Activated T-helper 2 cell treated with anti-CD3 and anti-CD28 coated beads, Interferon-gamma antibody, Interleukin-2, Interleukin-4, amounts not matched to agents 10 μg/mL and 5 μg/mL and 100 μg/mL, durations not matched to agents 14 hours and 24 hours and 36 hours (primary cell): ENCODE data around the gene DLG2. TPM values are rescaled to one million over a fixed set of nuclear protein-coding genes. Genes with fewer than 3 reads are reported as not detected.
"Not testable (repeated sequence)": the region's sequence is repeated elsewhere in the genome, so short reads cannot be mapped to it uniquely, and the experiment has no call there.

Experiments used
- DNase-seq: peaks from one replicate; pipeline ENCODE4 v3.0.0; 2021; ENCODE audit warnings: low spot score
- H3K27ac Mint-ChIP-seq: one replicate; pipeline ENCODE4 v1.8.0; 2021; ENCODE audit warnings: mixed read lengths
- H3K27me3 Mint-ChIP-seq: one replicate; pipeline ENCODE4 v1.8.0; 2021; ENCODE audit warnings: low read depth, mixed read lengths
- H3K36me3 Mint-ChIP-seq: one replicate; pipeline ENCODE4 v1.8.0; 2021; ENCODE audit warnings: low read depth, mixed read lengths
- H3K4me1 Mint-ChIP-seq: one replicate; pipeline ENCODE4 v1.8.0; 2021; ENCODE audit warnings: low read depth, mixed read lengths
- H3K4me3 Mint-ChIP-seq: one replicate; pipeline ENCODE4 v1.8.0; 2021; ENCODE audit warnings: low read depth, mild to moderate bottlenecking, moderate library complexity, mixed read lengths
- H3K9me3 Mint-ChIP-seq: one replicate; pipeline ENCODE4 v1.8.0; 2021; ENCODE audit warnings: mixed read lengths
- intact Hi-C: fragments of 100-400 bp; cut with micrococcal nuclease; formaldehyde crosslinking; loops from one replicate; pipeline ENCODE4 v1.15.1; 2023
- total RNA-seq: library from RNA; stranded (reverse); gene quantifications from 2 replicates; pipeline ENCODE4 v1.2.3, GENCODE V29; 2022

DLG2 gene
- total RNA-seq, 1 donor from 2014 or later, result 1.8 TPM

DNA sequence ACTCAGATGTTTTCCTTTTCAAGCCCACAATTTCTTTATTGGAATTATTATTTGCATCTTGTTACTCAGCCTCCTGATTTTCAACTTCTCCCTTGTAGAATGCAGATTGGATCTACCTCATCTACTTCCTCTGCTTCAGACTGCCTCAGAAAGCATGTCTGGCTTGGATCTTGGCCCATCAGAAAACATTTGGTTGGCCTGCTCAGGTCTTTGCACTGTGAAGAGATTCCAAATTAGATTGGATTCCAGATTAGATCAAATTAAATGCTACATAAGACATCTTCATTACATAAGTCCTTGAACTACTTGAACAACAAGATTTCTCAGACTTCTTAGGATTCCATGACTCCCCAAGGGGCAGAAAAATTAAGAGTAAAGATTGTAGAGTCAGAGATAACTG lies 358.0 kb downstream of the DLG2 start:
- no peaks in the 10 kb centered on the region for H3K36me3 Mint-ChIP-seq
- intact Hi-C loops, result no loop called here

GRCh38 chr11:85266646-85267045 lies 360.5 kb downstream of the DLG2 start:
- intact Hi-C loops, result no loop called here
- H3K27me3 Mint-ChIP-seq, result no peaks in the 10 kb centered on the region
- DNase-seq, result no peak

More for the DNA sequence above, 358.0 kb downstream of the DLG2 start:
- H3K9me3 Mint-ChIP-seq, result no peaks in the 10 kb centered on the region
- DNase-seq, result no peak
- H3K27ac Mint-ChIP-seq, result no peak overlapping the region
- no peak overlapping the region for H3K4me3 Mint-ChIP-seq
- H3K27me3 Mint-ChIP-seq, result no peaks in the 10 kb centered on the region
- no peaks in the 10 kb centered on the region for H3K4me1 Mint-ChIP-seq

GRCh38 chr11:85263328-85263727 lies 363.8 kb downstream of the DLG2 start:
- no peaks in the 10 kb centered on the region for H3K36me3 Mint-ChIP-seq
- intact Hi-C loops, result no loop called here
- H3K4me1 Mint-ChIP-seq, result no peaks in the 10 kb centered on the region
- no peak overlapping the region for H3K4me3 Mint-ChIP-seq
- no peak for DNase-seq
- H3K9me3 Mint-ChIP-seq, result peaks cover 7% of the 10 kb centered on the region
- no peaks in the 10 kb centered on the region for H3K27me3 Mint-ChIP-seq
- H3K27ac Mint-ChIP-seq, result no peak overlapping the region

More at GRCh38 chr11:85266646-85267045, 360.5 kb downstream of the DLG2 start:
- H3K36me3 Mint-ChIP-seq, result no peaks in the 10 kb centered on the region
- no peak overlapping the region for H3K4me3 Mint-ChIP-seq
- no peaks in the 10 kb centered on the region for H3K4me1 Mint-ChIP-seq
- H3K27ac Mint-ChIP-seq, result no peak overlapping the region
- H3K9me3 Mint-ChIP-seq, result peaks cover 2% of the 10 kb centered on the region

DNA sequence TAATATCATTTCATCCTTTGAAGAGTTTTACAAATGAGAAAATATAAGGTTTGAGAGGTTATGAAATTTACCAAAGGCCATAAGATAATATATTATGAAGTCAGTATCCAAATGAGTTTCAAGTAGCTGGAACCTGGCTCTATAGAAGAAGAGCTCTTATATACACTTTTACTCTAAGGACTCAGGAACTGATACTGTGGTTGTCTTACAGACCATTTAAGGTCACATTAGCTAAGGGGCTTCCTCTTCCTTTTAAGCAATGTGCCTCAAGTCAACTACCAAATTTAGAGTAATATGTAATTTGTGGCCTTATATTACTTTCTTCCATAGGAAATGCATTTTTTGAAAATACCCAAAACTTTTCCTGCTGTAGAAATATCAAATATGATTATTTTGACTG lies 369.3 kb downstream of the DLG2 start:
- Mint-ChIP-seq H3K9me3 (peaks cover 7% of the 10 kb centered on the region), H3K4me3 (no peak overlapping the region), H3K36me3 (no peaks in the 10 kb centered on the region), H3K27ac (no peak overlapping the region), H3K4me1 (no peaks in the 10 kb centered on the region), H3K27me3 (no peaks in the 10 kb centered on the region)
- no peak for DNase-seq
- intact Hi-C loops, result no loop called here

DNA sequence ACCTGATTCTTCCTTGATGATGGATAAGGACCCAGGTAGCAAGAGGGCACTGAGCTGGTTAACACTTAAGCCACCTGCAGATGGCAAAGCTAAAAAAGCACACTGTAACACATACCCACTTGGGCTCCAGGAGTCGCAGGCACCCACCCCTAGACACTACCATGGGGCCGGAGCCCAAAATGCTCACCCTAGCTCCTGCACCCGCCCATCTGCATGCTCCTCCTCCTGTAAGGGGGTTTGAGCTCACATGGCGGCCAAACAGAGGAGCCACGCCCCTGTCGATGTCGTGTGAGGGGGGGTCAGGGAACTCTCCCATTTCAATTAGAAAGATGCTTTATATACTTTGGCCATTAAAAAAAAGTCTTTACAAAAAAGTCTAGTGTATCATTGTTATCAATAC lies 370.7 kb downstream of the DLG2 start:
- intact Hi-C loops, result no loop called here
- H3K36me3 Mint-ChIP-seq, result no peaks in the 10 kb centered on the region
- peaks cover 2% of the 10 kb centered on the region for H3K9me3 Mint-ChIP-seq
- no peak overlapping the region for H3K4me3 Mint-ChIP-seq
- H3K27ac Mint-ChIP-seq, result no peak overlapping the region
- H3K4me1 Mint-ChIP-seq, result no peaks in the 10 kb centered on the region
- no peak for DNase-seq
- H3K27me3 Mint-ChIP-seq, result no peaks in the 10 kb centered on the region

GRCh38 chr11:85249482-85249881 lies 377.7 kb downstream of the DLG2 start:
- Mint-ChIP-seq H3K27me3 (no peaks in the 10 kb centered on the region), H3K4me1 (no peaks in the 10 kb centered on the region), H3K36me3 (no peaks in the 10 kb centered on the region), H3K27ac (no peak overlapping the region), H3K4me3 (no peak overlapping the region), H3K9me3 (no peaks in the 10 kb centered on the region)
- intact Hi-C loops, result no loop called here
- no peak for DNase-seq

DNA sequence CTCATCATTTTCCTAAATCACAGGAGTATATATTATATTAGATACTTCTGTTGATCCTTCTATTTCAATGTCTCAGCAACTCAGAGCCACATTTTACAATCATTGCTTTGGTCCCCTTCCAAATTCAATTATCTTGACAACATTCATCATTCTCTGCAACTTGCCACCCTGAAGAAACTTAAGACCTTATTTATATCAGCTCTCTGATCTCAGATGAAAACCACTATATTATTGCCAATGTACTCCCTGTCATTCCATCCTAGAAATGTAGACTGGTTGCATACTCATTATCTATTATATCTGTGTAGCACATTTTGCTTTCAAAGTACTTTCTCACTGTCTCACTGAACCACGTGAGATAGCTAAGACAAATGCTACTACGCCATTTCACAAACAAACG lies 379.3 kb downstream of the DLG2 start:
- no peak for DNase-seq
- intact Hi-C loops, result no loop called here
- Mint-ChIP-seq H3K4me3 (no peak overlapping the region), H3K27me3 (no peaks in the 10 kb centered on the region), H3K4me1 (no peaks in the 10 kb centered on the region), H3K27ac (no peak overlapping the region), H3K36me3 (no peaks in the 10 kb centered on the region), H3K9me3 (no peaks in the 10 kb centered on the region)

- no peaks in the 10 kb centered on the region for H3K27me3 Mint-ChIP-seq
- intact Hi-C loops, result no loop called here
- no peak overlapping the region for H3K4me3 Mint-ChIP-seq
- no peaks in the 10 kb centered on the region for H3K4me1 Mint-ChIP-seq
- peaks cover 7% of the 10 kb centered on the region for H3K9me3 Mint-ChIP-seq
- no peaks in the 10 kb centered on the region for H3K36me3 Mint-ChIP-seq
- no peak overlapping the region for H3K27ac Mint-ChIP-seq
- DNase-seq, result no peak
These were observed 388.2 kb downstream of the DLG2 start for GRCh38 chr11:85238906-85239305.

DNA sequence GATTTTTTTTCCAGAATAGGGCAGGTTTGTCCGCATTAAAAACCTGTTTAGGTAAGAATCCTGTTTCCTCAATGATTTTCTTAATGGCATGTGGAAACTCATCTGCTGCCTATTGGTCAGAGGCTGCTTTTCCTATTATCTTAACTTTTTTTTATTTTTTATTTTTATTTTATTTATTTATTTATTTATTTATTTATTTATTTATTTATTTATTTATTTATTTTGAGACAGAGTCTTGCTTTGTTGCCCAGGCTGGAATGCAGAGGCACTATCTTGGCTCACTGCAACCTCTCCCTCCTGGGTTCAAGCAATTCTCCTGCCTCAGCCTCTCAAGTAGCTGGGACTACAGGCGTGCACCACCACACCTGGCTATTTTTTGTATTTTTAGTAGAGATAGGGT lies 389.1 kb downstream of the DLG2 start:
- H3K27me3 Mint-ChIP-seq, intact Hi-C loops, H3K4me3 Mint-ChIP-seq, DNase-seq, H3K4me1 Mint-ChIP-seq, H3K27ac Mint-ChIP-seq, H3K36me3 Mint-ChIP-seq: not testable (repeated sequence)
- peaks cover 14% of the 10 kb centered on the region for H3K9me3 Mint-ChIP-seq

- DNase-seq, result no peak
- Mint-ChIP-seq H3K36me3 (no peaks in the 10 kb centered on the region), H3K27ac (no peak overlapping the region), H3K9me3 (peaks cover 24% of the 10 kb centered on the region), H3K4me1 (no peaks in the 10 kb centered on the region), H3K4me3 (no peak overlapping the region), H3K27me3 (no peaks in the 10 kb centered on the region)
- intact Hi-C loops, result no loop called here
These were observed 390.9 kb downstream of the DLG2 start for GRCh38 chr11:85236211-85236610.

- no peak for DNase-seq
- H3K36me3 Mint-ChIP-seq, result no peaks in the 10 kb centered on the region
- no peak overlapping the region for H3K27ac Mint-ChIP-seq
- no peaks in the 10 kb centered on the region for H3K4me1 Mint-ChIP-seq
- peaks cover 17% of the 10 kb centered on the region for H3K9me3 Mint-ChIP-seq
- no peak overlapping the region for H3K4me3 Mint-ChIP-seq
- no peaks in the 10 kb centered on the region for H3K27me3 Mint-ChIP-seq
- intact Hi-C loops, result no loop called here
These were observed 394.6 kb downstream of the DLG2 start for GRCh38 chr11:85232559-85232958.

DNA sequence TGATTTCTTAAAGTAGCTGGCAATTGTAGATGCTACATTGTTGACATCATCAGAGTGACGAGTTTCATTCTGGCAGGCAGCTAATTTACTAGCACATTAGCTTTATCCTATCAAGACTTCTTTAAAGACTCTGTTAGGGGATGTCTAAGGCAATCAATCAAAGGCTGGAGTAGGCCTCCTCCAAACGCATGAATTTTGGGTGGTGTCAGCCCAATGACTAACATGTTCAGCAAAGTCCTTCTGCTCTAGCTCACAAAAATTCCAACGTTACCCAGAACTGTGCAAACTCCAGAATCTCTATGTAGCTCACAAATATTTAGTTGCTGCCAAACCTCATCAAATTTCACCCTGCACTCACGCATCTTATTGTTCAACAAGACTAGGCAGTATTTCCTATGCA lies 395.6 kb downstream of the DLG2 start:
- DNase-seq, result no peak
- Mint-ChIP-seq H3K27ac (no peak overlapping the region), H3K4me1 (no peaks in the 10 kb centered on the region), H3K36me3 (no peaks in the 10 kb centered on the region), H3K27me3 (no peaks in the 10 kb centered on the region), H3K4me3 (no peak overlapping the region), H3K9me3 (peaks cover 17% of the 10 kb centered on the region)
- intact Hi-C loops, result no loop called here

DNA sequence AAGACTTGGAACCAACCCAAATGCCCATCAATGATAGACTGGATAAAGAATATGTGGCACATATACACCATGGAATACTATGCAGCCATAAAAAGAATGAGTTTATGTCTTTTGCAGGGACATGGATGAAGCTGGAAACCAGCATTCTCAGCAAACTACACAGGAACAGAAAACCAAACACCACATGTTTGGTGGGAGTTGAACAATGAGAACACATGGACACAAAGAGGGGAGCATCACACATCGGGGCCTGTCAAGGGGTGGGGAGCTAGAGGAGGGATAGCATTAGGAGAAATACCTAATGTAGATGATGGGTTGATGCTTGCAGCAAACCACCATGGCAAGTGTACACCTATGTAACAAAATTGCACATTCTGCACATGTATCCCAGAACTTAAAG lies 397.4 kb downstream of the DLG2 start:
- H3K4me1 Mint-ChIP-seq, H3K27ac Mint-ChIP-seq, H3K36me3 Mint-ChIP-seq, H3K4me3 Mint-ChIP-seq, H3K27me3 Mint-ChIP-seq, DNase-seq, intact Hi-C loops: not testable (repeated sequence)
- H3K9me3 Mint-ChIP-seq, result peaks cover 17% of the 10 kb centered on the region

DNA sequence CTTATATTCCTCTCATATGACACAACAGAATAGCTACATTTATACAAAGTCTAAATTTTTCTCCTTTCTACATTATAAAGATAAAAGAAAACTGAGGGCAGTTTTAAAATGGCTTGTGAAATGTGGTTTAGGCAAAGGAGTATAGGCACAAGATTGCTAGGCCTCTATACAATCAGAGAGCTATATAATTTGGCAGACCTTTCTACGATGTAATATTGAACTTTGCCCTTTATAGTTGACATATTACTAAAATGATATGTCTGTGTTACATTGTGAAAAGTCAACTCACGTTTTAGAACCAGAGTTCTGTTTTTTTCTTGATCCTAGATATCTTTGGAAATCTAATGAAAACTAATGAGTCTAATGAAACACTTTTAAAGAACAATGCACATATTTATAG lies 430.2 kb downstream of the DLG2 start:
- peaks cover 22% of the 10 kb centered on the region for H3K9me3 Mint-ChIP-seq
- no peaks in the 10 kb centered on the region for H3K4me1 Mint-ChIP-seq
- H3K27ac Mint-ChIP-seq, result no peak overlapping the region
- no peak overlapping the region for H3K4me3 Mint-ChIP-seq
- no peaks in the 10 kb centered on the region for H3K27me3 Mint-ChIP-seq
- intact Hi-C loops, result no loop called here
- H3K36me3 Mint-ChIP-seq, result no peaks in the 10 kb centered on the region
- DNase-seq, result no peak
